Measurements from ENCODE around the gene APOBEC4.

GRCh38 chr1:183609313-183609712, 43.8 kb downstream of the APOBEC4 start:
- TF ChIP-seq CTCF (conservative IDR thresholded peaks at IDR 0.05; ENCODE audit: low read depth, low read length) (peak; percentile 55), POLR2A (IDR thresholded peaks at IDR 0.05; ENCODE audit: low read depth, low read length) (no peak), RAD21 (IDR thresholded peaks at IDR 0.05; ENCODE audit: low read length) (peak; percentile 61), MXI1 (IDR thresholded peaks at IDR 0.05; ENCODE audit: borderline replicate concordance, low read depth, low read length) (no peak), MAZ (IDR thresholded peaks at IDR 0.05; ENCODE audit: borderline replicate concordance, low read depth, low read length) (no peak)
